Activated gamma-delta T cell treated with anti-CD3 and anti-CD28 coated beads, Interleukin-2, amount 50 U/mL, for 16 hours (primary cell): Measurements from ENCODE around the gene SMIM28.

Source experiments
- DNase-seq: peaks from one replicate; pipeline ENCODE4 v3.0.0-alpha.2; 2020; ENCODE audit warnings: low read depth

Gene SMIM28

GRCh38 chr6:138430361-138431145 lies 52.8 kb downstream of the SMIM28 start:
- DNase-seq = no peak

- DNase-seq = no peak
These were observed 53.8 kb downstream of the SMIM28 start for GRCh38 chr6:138431256-138432062.

DNA sequence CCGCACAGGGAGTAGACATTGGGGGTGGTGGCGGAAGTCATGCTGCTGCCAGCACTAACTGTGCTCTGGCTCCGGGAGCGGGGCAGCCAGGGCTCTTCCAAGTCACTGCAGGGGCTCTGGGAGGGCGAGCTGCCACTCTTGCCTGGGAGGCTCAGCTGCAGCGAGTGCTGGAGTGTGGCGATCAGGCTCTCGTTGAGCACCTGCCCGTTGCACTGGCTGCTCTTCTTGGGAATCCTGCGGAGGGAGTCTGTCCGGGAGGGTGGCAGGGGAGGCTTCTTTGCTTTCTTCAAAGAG lies 54.3 kb downstream of the SMIM28 start:
- DNase-seq = no peak
